Measurements from ENCODE around the gene ARNT2. TPM values are rescaled to one million over a fixed set of nuclear protein-coding genes. Genes with fewer than 3 reads are reported as not detected.
A peak's percentile ranks its signal among the peaks of the same experiment; 100 is the strongest.

Gene ARNT2
- total and polyA plus RNA-seq, 3 donors from 2014 or later, result 34.3 to 58.7 (median 50.2) TPM

DNA sequence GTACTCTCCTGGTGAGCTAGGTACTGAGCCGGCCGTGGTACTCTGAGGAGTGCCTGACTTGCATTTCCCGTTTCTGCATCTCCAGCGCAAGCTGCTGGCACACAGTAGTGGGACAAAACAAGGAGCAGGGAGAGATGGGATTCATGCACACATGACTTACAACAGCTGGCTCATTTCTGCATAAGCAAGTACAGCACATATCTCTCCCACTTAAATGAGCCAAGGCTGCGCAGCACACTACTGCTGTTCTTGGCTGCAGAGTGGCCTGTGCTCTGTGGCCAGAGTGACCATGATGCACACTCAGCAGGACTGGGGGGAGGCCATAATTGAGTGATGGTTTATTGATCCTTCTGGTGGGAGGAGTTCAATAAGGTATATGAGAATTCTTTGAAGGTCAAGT is 231.8 kb downstream of the ARNT2 start:
- no peaks in the 10 kb centered on the region for H3K4me1 ChIP-seq
- peak; percentile 48 for DNase-seq
- no peaks in the 10 kb centered on the region for H3K36me3 ChIP-seq (ENCODE audit: low read depth, missing control alignments)
- H3K27me3 ChIP-seq, result no peaks in the 10 kb centered on the region
- intact Hi-C loops (cut with DNase I; ENCODE audit: low total_unique reads), result no loop called here
- 38 to 46% methylated on average over 4 to 5 of the region's 5 CpGs for WGBS, 2 donors
- no peaks in the 10 kb centered on the region for H3K9me3 ChIP-seq
- TF ChIP-seq POLR2A (IDR thresholded peaks at IDR 0.05), result no peak
- TF ChIP-seq, protein P1, sequence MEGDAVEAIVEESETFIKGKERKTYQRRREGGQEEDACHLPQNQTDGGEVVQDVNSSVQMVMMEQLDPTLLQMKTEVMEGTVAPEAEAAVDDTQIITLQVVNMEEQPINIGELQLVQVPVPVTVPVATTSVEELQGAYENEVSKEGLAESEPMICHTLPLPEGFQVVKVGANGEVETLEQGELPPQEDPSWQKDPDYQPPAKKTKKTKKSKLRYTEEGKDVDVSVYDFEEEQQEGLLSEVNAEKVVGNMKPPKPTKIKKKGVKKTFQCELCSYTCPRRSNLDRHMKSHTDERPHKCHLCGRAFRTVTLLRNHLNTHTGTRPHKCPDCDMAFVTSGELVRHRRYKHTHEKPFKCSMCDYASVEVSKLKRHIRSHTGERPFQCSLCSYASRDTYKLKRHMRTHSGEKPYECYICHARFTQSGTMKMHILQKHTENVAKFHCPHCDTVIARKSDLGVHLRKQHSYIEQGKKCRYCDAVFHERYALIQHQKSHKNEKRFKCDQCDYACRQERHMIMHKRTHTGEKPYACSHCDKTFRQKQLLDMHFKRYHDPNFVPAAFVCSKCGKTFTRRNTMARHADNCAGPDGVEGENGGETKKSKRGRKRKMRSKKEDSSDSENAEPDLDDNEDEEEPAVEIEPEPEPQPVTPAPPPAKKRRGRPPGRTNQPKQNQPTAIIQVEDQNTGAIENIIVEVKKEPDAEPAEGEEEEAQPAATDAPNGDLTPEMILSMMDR (IDR thresholded peaks at IDR 0.05), result no peak
- no peak overlapping the region for H3K4me3 ChIP-seq
- no peak overlapping the region for H3K27ac ChIP-seq

DNA sequence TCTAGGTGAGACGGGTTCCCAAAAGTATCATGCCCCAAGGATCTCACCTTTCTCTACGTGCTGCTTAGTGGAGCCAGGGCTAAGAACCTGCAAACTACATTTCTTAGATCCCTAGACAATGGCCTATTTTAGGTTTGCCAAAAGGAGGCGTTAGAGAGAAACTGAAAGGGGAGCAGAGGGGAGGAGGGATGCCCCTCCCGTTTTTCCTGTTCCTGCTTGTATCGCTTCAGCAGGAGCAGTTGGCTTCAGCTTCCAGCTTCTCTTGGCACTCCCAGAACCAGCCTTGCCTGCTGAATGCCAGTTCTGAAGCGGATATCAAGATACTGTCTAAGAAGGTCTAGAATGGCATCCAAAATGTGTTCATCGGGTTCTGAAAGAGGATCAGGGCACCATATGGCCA is 232.5 kb downstream of the ARNT2 start:
- Histone ChIP-seq H3K9me3 (no peaks in the 10 kb centered on the region), H3K36me3 (ENCODE audit: low read depth, missing control alignments) (no peaks in the 10 kb centered on the region), H3K27ac (no peak overlapping the region), H3K4me3 (no peak overlapping the region), H3K4me1 (no peaks in the 10 kb centered on the region), H3K27me3 (no peaks in the 10 kb centered on the region)
- DNase-seq, result peak; percentile 23
- intact Hi-C loops (cut with DNase I; ENCODE audit: low total_unique reads), result no loop called here
- TF ChIP-seq POLR2A (IDR thresholded peaks at IDR 0.05), result no peak
- TF ChIP-seq, protein P1 (IDR thresholded peaks at IDR 0.05), result no peak
- 53 to 63% methylated on average over 7 of the region's 7 CpGs for WGBS, 2 donors

DNA sequence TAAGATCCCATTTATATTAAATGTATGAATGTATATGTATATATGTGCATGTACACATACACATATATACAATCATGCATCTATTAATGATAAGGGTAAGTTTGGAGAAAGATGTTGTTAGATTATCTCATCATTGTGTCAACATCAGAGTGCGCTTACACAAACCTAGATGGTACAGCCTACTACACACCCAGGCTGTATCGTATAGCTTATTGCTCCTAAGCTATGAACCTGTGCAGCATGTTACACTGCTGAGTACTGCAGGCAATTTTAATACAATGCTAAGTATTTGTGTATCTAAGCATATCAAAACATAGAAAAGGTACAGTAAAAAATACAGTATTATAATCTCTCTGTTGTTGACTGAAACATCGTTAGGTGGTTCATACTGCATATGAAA is 233.6 kb downstream of the ARNT2 start:
- no peaks in the 10 kb centered on the region for H3K36me3 ChIP-seq (ENCODE audit: low read depth, missing control alignments)
- 63 to 65% methylated on average over 3 of the region's 3 CpGs for WGBS, 2 donors
- H3K4me1 ChIP-seq, result no peaks in the 10 kb centered on the region
- TF ChIP-seq, protein P1 (IDR thresholded peaks at IDR 0.05), result no peak
- no peak for TF ChIP-seq POLR2A (IDR thresholded peaks at IDR 0.05)
- H3K9me3 ChIP-seq, result no peaks in the 10 kb centered on the region
- intact Hi-C loops (cut with DNase I; ENCODE audit: low total_unique reads), result no loop called here
- no peak for DNase-seq
- no peak overlapping the region for H3K27ac ChIP-seq
- no peaks in the 10 kb centered on the region for H3K27me3 ChIP-seq
- no peak overlapping the region for H3K4me3 ChIP-seq

DNA sequence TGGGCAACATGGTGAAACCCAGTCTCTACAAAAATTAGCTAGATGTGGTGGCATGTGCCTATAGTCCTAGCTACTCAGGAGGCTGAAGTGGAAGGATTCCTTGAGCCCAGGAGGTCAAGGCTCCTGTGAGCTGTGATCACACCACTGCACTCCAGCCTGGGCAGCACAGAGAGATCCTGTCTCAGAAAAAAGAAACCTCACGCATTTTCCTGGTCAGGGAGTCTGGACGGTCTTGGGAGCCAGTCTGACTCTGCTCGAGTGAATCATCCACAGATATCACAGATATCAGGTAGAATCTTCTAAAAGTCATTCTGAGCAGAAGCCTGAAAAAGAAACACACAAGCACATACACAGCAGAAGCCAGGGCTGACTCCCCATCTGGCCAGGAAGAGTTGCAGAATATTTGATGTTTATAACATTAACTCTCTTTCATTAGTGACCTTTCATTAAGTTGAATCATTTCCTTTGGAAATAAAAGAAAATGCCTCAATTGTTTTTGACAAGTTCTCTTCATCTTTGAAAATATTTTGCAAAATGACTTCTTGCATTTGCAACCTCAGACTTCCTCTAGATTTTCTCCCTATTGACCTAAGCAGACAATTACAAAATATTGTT is 234.5 kb downstream of the ARNT2 start:
- Histone ChIP-seq H3K4me1 (no peaks in the 10 kb centered on the region), H3K4me3 (no peak overlapping the region), H3K27me3 (no peaks in the 10 kb centered on the region), H3K36me3 (ENCODE audit: low read depth, missing control alignments) (no peaks in the 10 kb centered on the region), H3K9me3 (no peaks in the 10 kb centered on the region), H3K27ac (no peak overlapping the region)
- DNase-seq, result no peak
- TF ChIP-seq, protein P1 (IDR thresholded peaks at IDR 0.05), result no peak
- no peak for TF ChIP-seq POLR2A (IDR thresholded peaks at IDR 0.05)
- intact Hi-C loops (cut with DNase I; ENCODE audit: low total_unique reads), result no loop called here
- 66 to 80% methylated on average over 3 of the region's 3 CpGs for WGBS, 2 donors

DNA sequence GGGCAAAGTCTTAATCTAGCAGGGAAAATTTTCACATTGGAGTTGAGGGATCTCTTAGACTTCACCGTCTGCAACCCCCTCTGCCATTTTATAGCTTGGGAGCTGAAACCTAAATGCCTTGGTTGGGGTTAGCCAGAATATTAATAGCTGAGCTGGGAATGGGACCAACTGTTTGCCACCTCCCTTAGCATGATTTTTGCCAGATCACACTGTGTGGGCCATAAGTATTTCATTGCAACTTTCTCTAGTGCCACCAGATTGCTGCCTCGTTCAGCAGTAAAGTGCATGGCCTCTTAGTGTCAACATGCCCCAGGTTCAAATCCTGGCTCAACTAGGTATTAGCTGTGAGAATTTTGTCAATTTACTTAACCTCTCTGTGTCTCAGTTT is 235.0 kb downstream of the ARNT2 start:
- intact Hi-C loops (cut with DNase I; ENCODE audit: low total_unique reads), result no loop called here
- no peak overlapping the region for H3K4me3 ChIP-seq
- no peak for DNase-seq

More for the DNA sequence above, 235.0 kb downstream of the ARNT2 start:
- TF ChIP-seq, protein P1 (IDR thresholded peaks at IDR 0.05), result no peak
- no peak for TF ChIP-seq POLR2A (IDR thresholded peaks at IDR 0.05)
- WGBS, 2 donors, result 73 to 85% methylated on average over 2 of the region's 2 CpGs
- H3K27me3 ChIP-seq, result no peaks in the 10 kb centered on the region
- H3K4me1 ChIP-seq, result no peaks in the 10 kb centered on the region
- H3K9me3 ChIP-seq, result no peaks in the 10 kb centered on the region
- no peaks in the 10 kb centered on the region for H3K36me3 ChIP-seq (ENCODE audit: low read depth, missing control alignments)
- no peak overlapping the region for H3K27ac ChIP-seq

Data from testis (tissue), 3 donors.